ENCODE measurements around the gene TMEM250.

TMEM250 gene

GRCh38 chr9:136147038-136147889, 28.6 kb upstream of the TMEM250 start:
- no peak for DNase-seq (ENCODE audit: low read depth)

GRCh38 chr9:136146126-136147037, 27.7 kb upstream of the TMEM250 start:
- DNase-seq (ENCODE audit: low read depth) = no peak

GRCh38 chr9:136145580-136145979, 26.9 kb upstream of the TMEM250 start:
- DNase-seq (ENCODE audit: low read depth) = no peak

- DNase-seq (ENCODE audit: low read depth) = no peak
Observed at GRCh38 chr9:136144450-136144849, 25.8 kb upstream of the TMEM250 start.

- DNase-seq (ENCODE audit: low read depth) = no peak
Observed at GRCh38 chr9:136143215-136144001, 24.7 kb upstream of the TMEM250 start.

- no peak for DNase-seq (ENCODE audit: low read depth)
Observed at GRCh38 chr9:136142859-136143214, 24.2 kb upstream of the TMEM250 start.

- DNase-seq (ENCODE audit: low read depth) = no peak
Observed at GRCh38 chr9:136142414-136142796, 23.7 kb upstream of the TMEM250 start.

- DNase-seq (ENCODE audit: low read depth) = no peak
Observed at GRCh38 chr9:136141682-136142413, 23.2 kb upstream of the TMEM250 start.

- no peak for DNase-seq (ENCODE audit: low read depth)
Observed at GRCh38 chr9:136140966-136141365, 22.3 kb upstream of the TMEM250 start.

- no peak for DNase-seq (ENCODE audit: low read depth)
Observed at GRCh38 chr9:136140046-136140445, 21.4 kb upstream of the TMEM250 start.

GRCh38 chr9:136138566-136138965, 19.9 kb upstream of the TMEM250 start:
- no peak for DNase-seq (ENCODE audit: low read depth)

- no peak for DNase-seq (ENCODE audit: low read depth)
Observed at GRCh38 chr9:136137321-136138265, 18.9 kb upstream of the TMEM250 start.

GRCh38 chr9:136136127-136136925, 17.7 kb upstream of the TMEM250 start:
- DNase-seq (ENCODE audit: low read depth) = no peak

- DNase-seq (ENCODE audit: low read depth) = no peak
Observed at GRCh38 chr9:136135326-136136126, 16.9 kb upstream of the TMEM250 start.

GRCh38 chr9:136133959-136134484, 15.3 kb upstream of the TMEM250 start:
- DNase-seq (ENCODE audit: low read depth) = no peak

GRCh38 chr9:136133191-136133958, 14.7 kb upstream of the TMEM250 start:
- DNase-seq (ENCODE audit: low read depth) = no peak

GRCh38 chr9:136132512-136133050, 13.9 kb upstream of the TMEM250 start:
- no peak for DNase-seq (ENCODE audit: low read depth)
